CD4-positive, alpha-beta T cell treated with Interleukin-10 for 1 hour (primary cell): ENCODE data around the gene KLHL8.
A peak's percentile ranks its signal among the peaks of the same experiment; 100 is the strongest.

Experiments used
- DNase-seq: peaks from one replicate; pipeline ENCODE4 v3.0.0-alpha.2; 2020

Gene KLHL8

GRCh38 chr4:87220094-87220822, at the start of gene KLHL8:
KLHL8 (minus strand) TSS chr4:87220618; CDS start chr4:87195539, 25,079 bp downstream.
- peak; percentile 89 for DNase-seq

- DNase-seq = no peak
These were observed 49.7 kb upstream of the KLHL8 start for GRCh38 chr4:87270144-87270543.

- DNase-seq = no peak
These were observed 48.0 kb upstream of the KLHL8 start for GRCh38 chr4:87268411-87268810.

- no peak for DNase-seq
These were observed 46.6 kb upstream of the KLHL8 start for GRCh38 chr4:87266986-87267385.

- no peak for DNase-seq
These were observed 42.5 kb upstream of the KLHL8 start for GRCh38 chr4:87262886-87263285.

GRCh38 chr4:87260477-87260876, 40.1 kb upstream of the KLHL8 start:
- DNase-seq = no peak

GRCh38 chr4:87258677-87259076, 38.3 kb upstream of the KLHL8 start:
- no peak for DNase-seq

GRCh38 chr4:87257523-87257922, 37.1 kb upstream of the KLHL8 start:
- DNase-seq = no peak

- no peak for DNase-seq
These were observed 35.3 kb upstream of the KLHL8 start for GRCh38 chr4:87255755-87256154.

- no peak for DNase-seq
These were observed 30.7 kb upstream of the KLHL8 start for GRCh38 chr4:87251106-87251505.

GRCh38 chr4:87250294-87250693, 29.9 kb upstream of the KLHL8 start:
- no peak for DNase-seq

- DNase-seq = no peak
These were observed 29.1 kb upstream of the KLHL8 start for GRCh38 chr4:87249332-87250019.

GRCh38 chr4:87243426-87244053, 23.1 kb upstream of the KLHL8 start:
- DNase-seq = no peak

GRCh38 chr4:87241336-87241735, 20.9 kb upstream of the KLHL8 start:
- DNase-seq = no peak

GRCh38 chr4:87240341-87240740, 19.9 kb upstream of the KLHL8 start:
- DNase-seq = no peak

- DNase-seq = no peak
These were observed 19.4 kb upstream of the KLHL8 start for GRCh38 chr4:87239821-87240220.

- DNase-seq = no peak
These were observed 18.8 kb upstream of the KLHL8 start for GRCh38 chr4:87239194-87239593.

- DNase-seq = no peak
These were observed 16.4 kb upstream of the KLHL8 start for GRCh38 chr4:87236861-87237260.

- no peak for DNase-seq
These were observed 14.7 kb upstream of the KLHL8 start for GRCh38 chr4:87235020-87235671.

GRCh38 chr4:87232216-87232615, 11.8 kb upstream of the KLHL8 start:
- no peak for DNase-seq

GRCh38 chr4:87230806-87231205, 10.4 kb upstream of the KLHL8 start:
- DNase-seq = no peak

GRCh38 chr4:87229979-87230378, 9.6 kb upstream of the KLHL8 start:
- DNase-seq = no peak

- no peak for DNase-seq
These were observed 7.9 kb upstream of the KLHL8 start for GRCh38 chr4:87228262-87228860.
